Thyroid gland (tissue), 4 donors: Measurements from ENCODE around the gene SPHK1.

Experiments used
- CTCF ChIP-seq, 6 experiments: fragments of 200-600 bp in 3 of 6; fragments of 450-650 bp in 3 of 6; sonication (generic) in 3 of 6; IDR thresholded peaks; one replicate each; pipeline ENCODE4 v1.5.1; 2016 to 2019; ENCODE audit warnings: antibody characterized with exemption in 6 of 6, mild to moderate bottlenecking in 2 of 6, inconsistent platforms in 1 of 6, moderate library complexity in 1 of 6
- POLR2A ChIP-seq, 2 donors: fragments of 450-650 bp; IDR thresholded peaks; one replicate each; pipeline ENCODE4 v1.6.1; 2017; ENCODE audit warnings: antibody characterized with exemption in 2 of 2, mild to moderate bottlenecking in 2 of 2, moderate library complexity in 1 of 2

DNA sequence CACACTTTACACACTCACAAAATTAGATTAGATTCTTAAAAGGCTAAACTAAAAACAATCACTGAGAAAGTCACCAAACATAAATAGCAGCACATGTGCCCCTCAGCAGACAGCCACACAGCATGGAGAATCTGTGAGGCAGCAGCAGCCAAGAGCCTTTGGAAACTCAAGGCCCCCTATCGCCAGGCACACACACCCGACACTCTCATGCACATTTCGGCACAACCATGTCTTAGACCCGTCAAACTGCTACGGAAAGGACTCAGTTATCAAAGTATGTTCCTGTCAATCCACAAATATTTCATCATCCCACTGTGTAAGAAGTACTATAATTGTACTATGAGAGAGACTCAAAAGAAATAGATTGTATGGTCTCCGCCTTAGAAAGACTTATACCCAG lies 47.6 kb downstream of the SPHK1 start:
- TF ChIP-seq CTCF (IDR thresholded peaks at IDR 0.05) (no peak), POLR2A (IDR thresholded peaks at IDR 0.05) (no peak)
